Measurements from ENCODE around the gene CDH6.

- no peak for TF ChIP-seq CTCF (IDR thresholded peaks at IDR 0.05; ENCODE audit: insufficient read depth, low read depth, low read length)
- TF ChIP-seq EZH2 (IDR thresholded peaks at IDR 0.05; ENCODE audit: insufficient read depth, low read length), result no peak
Observed at GRCh38 chr5:31226651-31227050, 33.2 kb downstream of the CDH6 start.
